ENCODE results near the gene THOC6.

Gene THOC6

DNA sequence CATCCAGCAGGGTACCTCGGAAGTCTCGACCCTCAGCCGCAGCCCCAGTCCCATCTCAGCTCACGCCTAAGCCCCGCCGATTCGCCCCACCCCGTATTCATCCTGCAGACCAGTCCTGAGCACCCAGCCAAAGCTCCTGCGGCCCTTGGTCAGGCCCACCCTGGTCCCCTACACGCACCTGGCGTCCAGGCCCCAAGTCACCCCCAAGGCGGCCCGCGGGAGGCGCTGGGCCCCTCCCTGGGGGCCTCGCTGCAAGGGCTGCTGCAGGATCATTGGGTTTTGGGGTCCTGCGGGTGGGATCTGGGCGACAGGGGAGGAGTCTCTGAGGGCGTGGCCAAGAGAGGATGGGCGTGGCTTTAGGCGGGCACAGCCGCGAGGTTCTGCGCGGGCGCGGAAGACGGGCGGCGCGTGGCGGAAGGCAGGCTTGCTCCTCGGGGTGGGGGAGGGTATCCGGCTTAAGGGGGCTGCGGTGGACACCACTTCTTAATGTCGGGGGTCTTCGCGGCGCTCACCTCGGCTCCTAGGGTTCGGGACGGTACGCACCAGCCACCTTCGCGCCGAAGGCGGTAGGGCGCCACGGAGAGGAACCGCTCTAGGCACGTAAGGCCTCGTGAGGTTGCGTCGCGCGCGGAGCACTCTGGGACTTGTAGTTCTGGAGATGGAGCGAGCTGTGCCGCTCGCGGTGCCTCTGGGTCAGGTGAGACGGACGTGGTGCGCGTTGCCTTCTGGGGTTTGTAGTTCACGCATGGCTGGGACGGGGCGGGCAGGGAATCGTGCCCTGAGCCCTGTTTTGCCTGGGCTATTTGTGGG lies at the start of gene THOC6, which contains the start of gene HCFC1R1:
THOC6 (plus strand) TSS at position 367 of the 810 bp plus-strand sequence; CDS start at position 659, 292 bp downstream.
HCFC1R1 (minus strand) TSS at position 274 of the 810 bp plus-strand sequence; CDS start at position 273, 1 bp downstream.
- peak; percentile 93 for DNase-seq (ENCODE audit: low spot score)
- TF ChIP-seq CTCF (IDR thresholded peaks at IDR 0.05; ENCODE audit: extremely low read depth, missing control alignments): no peak

GRCh38 chr16:2974319-2975056 lies 49.3 kb upstream of the THOC6 start:
- no peak for DNase-seq (ENCODE audit: low spot score)
- no peak for TF ChIP-seq CTCF (IDR thresholded peaks at IDR 0.05; ENCODE audit: extremely low read depth, missing control alignments)

- no peak for TF ChIP-seq CTCF (IDR thresholded peaks at IDR 0.05; ENCODE audit: extremely low read depth, missing control alignments)
- no peak for DNase-seq (ENCODE audit: low spot score)
These were observed 48.6 kb upstream of the THOC6 start for GRCh38 chr16:2975161-2975795.

DNA sequence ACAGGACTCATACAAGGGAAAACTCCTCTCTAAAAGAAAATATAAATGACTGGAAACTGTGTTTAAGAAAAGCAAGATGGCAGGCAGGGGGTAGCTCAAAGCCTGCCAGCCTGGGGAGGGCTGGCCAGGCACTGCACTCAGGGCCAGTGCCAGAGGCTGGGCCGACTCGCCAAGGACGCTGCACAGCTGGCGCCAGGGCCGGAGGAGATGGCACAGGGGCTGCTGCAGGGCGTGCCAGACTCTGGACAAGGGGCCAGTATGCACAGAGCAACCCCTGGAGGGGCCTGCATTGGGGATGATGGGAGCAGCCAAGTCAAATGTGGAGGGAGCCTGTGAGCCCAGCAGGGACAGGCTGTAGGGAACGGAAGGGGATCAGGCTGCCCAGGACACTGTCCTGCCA lies 47.6 kb upstream of the THOC6 start:
- no peak for DNase-seq (ENCODE audit: low spot score)
- TF ChIP-seq CTCF (IDR thresholded peaks at IDR 0.05; ENCODE audit: extremely low read depth, missing control alignments): no peak

DNA sequence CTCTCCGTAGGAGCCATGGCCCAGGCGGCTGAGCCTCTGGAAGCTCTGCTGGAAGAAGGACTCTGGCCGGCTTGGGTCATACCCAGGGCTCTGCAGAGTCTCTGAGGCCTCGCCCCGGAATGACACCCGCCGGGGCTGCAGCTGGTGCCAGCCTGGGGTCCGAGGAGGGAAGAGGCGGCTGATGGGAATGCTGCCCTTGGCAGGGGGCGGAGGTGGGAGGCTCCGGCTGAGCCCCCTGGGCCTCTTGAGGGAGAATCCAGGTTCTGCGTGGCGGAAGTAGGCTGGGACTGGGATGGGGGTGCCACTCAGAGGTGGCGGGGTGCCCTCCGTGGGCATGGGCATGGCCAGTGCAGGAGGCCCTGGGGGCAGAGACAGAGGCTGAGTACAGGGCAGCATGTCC lies 47.2 kb upstream of the THOC6 start:
- no peak for DNase-seq (ENCODE audit: low spot score)
- no peak for TF ChIP-seq CTCF (IDR thresholded peaks at IDR 0.05; ENCODE audit: extremely low read depth, missing control alignments)

DNA sequence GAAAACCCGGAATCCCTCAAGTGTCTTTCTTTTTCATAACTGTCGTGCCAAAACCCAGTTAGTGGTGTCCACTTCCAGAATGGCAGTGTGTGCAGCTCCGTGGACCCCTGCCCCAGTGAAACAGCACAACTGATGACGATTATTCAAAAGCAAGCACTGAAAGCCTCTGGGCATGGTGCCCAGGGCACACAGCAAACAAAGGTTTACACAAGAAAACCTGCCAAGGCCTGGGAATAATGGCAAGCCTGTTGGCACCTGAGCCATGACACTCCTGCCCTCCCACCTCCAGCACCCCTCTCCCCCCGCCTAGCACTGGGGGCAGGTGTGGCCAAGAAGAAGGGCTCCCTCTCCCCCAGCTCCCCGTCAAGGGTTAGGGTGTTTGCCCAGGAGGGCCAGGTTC lies 46.4 kb upstream of the THOC6 start:
- no peak for TF ChIP-seq CTCF (IDR thresholded peaks at IDR 0.05; ENCODE audit: extremely low read depth, missing control alignments)
- no peak for DNase-seq (ENCODE audit: low spot score)

Data from GM20000 (cell line).